K562 (cell line): ENCODE data around the gene CNOT11. TPM values are rescaled to one million over a fixed set of nuclear protein-coding genes. Genes with fewer than 3 reads are reported as not detected.

Experiments used
- ATAC-seq: fragments of 200-7000 bp; cut with Tn5 transposase; 3 replicates; pipeline ENCODE4 v1.9.1; 2020; ENCODE audit warnings: moderate library complexity
- BruUV-seq: library from RNA; stranded (reverse); fragments of 400-500 nt; replicated peaks from 2 replicates; lab custom pipeline; 2021; lab: Mats Ljungman, UMichigan
- CTCF ChIA-PET: fragments of 300-600 bp; formaldehyde crosslinking; extraction: SDS; loops from one replicate; lab custom pipeline; 2021; ENCODE audit warnings: low intra/inter-chr PET ratio; lab: Yijun Ruan, JAX
- POLR2A ChIA-PET: fragments of 300-600, 350-650 bp; sonication (Branson Sonifier 250); formaldehyde crosslinking; extraction: SDS; loops from one replicate; lab custom pipeline; 2021; ENCODE audit warnings: antibody characterized with exemption, inconsistent platforms; lab: Yijun Ruan, JAX
- DNase-seq, 4 experiments: peaks; one replicate each; pipeline versions ENCODE4 v3.0.0 to v3.0.0-alpha.2; 2011 to 2018; ENCODE audit warnings: low spot score in 3 of 4, mixed read lengths in 3 of 4; ENCODE audit errors: extremely low read depth in 1 of 4
- FAIRE-seq: peaks from 2 replicates; lab custom pipeline; 2011; peaks lifted over from hg19 to GRCh38; lab: Jason Lieb, UNC
- H2AFZ ChIP-seq: 2 replicates; pipeline ENCODE4 v1.6.0; 2011; ENCODE audit warnings: low read depth, low read length, control low read depth, inconsistent platforms
- H3K27ac ChIP-seq: fragments of 200-600 bp; 3 replicates; pipeline ENCODE4 v1.8.0; 2011; ENCODE audit warnings: low read depth, mild to moderate bottlenecking, control low read depth, inconsistent platforms, low read length, moderate library complexity, mixed read lengths; ENCODE audit errors: extremely low read depth
- H3K27me3 ChIP-seq, 2 experiments: fragments of 300-600 bp in 1 of 2; 2 replicates in 1 of 2; 3 replicates in 1 of 2; pipeline versions ENCODE4 v1.6.0 to v1.8.0; 2011; ENCODE audit warnings: inconsistent platforms in 2 of 2, low read length in 2 of 2, mild to moderate bottlenecking in 1 of 2, mixed read lengths in 1 of 2, moderate library complexity in 1 of 2; ENCODE audit not compliant: control insufficient read depth in 2 of 2, insufficient read depth in 2 of 2
- H3K36me3 ChIP-seq: fragments of 300-600 bp; 3 replicates; pipeline ENCODE4 v1.8.0; 2011; ENCODE audit warnings: mild to moderate bottlenecking, low read length, inconsistent platforms; ENCODE audit not compliant: control insufficient read depth, insufficient read depth
- H3K4me1 ChIP-seq, 2 experiments: fragments of 200-600 bp in 1 of 2; replicated peaks in 1 of 2; 2 replicates in 1 of 2; 3 replicates in 1 of 2; pipeline versions ENCODE4 v1.5.1 to v1.8.0; 2011; ENCODE audit warnings: inconsistent platforms in 2 of 2, low read length in 2 of 2, mild to moderate bottlenecking in 1 of 2, mixed read lengths in 1 of 2, moderate library complexity in 1 of 2; ENCODE audit not compliant: control insufficient read depth in 2 of 2, insufficient read depth in 2 of 2
- H3K4me2 ChIP-seq: 2 replicates; pipeline ENCODE4 v1.6.1; 2011; ENCODE audit warnings: low read length, control low read depth, inconsistent platforms, mixed read lengths; ENCODE audit not compliant: insufficient read depth
- H3K4me3 ChIP-seq: fragments of 200-600 bp; sonication (generic), shearing (Covaris generic); 2 replicates; pipeline ENCODE4 v1.5.1; 2016; ENCODE audit warnings: control low read depth, inconsistent platforms
- H3K79me2 ChIP-seq: fragments of 200-600 bp; 3 replicates; pipeline ENCODE4 v1.8.0; 2011; ENCODE audit warnings: low read length, inconsistent platforms; ENCODE audit not compliant: control insufficient read depth, insufficient read depth
- H3K9ac ChIP-seq, 2 experiments: 2 replicates each; pipeline versions ENCODE4 v1.6.0 to v1.6.1; 2011; ENCODE audit warnings: low read depth in 2 of 2, low read length in 2 of 2, control low read depth in 1 of 2, inconsistent platforms in 1 of 2, mild to moderate bottlenecking in 1 of 2, mixed read lengths in 1 of 2; ENCODE audit not compliant: insufficient read depth in 1 of 2
- H3K9me1 ChIP-seq: one replicate; pipeline ENCODE4 v1.6.0; 2011; ENCODE audit warnings: inconsistent platforms, mild to moderate bottlenecking, low read length, moderate library complexity; ENCODE audit not compliant: control insufficient read depth, insufficient read depth
- H3K9me3 ChIP-seq: replicated peaks from 2 replicates; pipeline ENCODE4 v1.5.1; 2011; ENCODE audit warnings: low read depth, low read length, inconsistent platforms; ENCODE audit not compliant: control insufficient read depth, insufficient read depth
- H4K20me1 ChIP-seq: replicated peaks from 2 replicates; pipeline ENCODE4 v1.6.1; 2011; ENCODE audit warnings: low read length, inconsistent platforms, mixed read lengths; ENCODE audit not compliant: control insufficient read depth, insufficient read depth
- ADNP ChIP-seq: fragments of 200-800 bp; sonication (Bioruptor generic); IDR thresholded peaks from 2 replicates; pipeline ENCODE4 v1.6.1; 2016; ENCODE audit warnings: missing genetic modification characterization, missing compliant biosample characterization
- CEBPB ChIP-seq: fragments of 450-650 bp; IDR thresholded peaks from 2 replicates; pipeline ENCODE4 v1.6.1; 2016; ENCODE audit warnings: missing genetic modification characterization, missing compliant biosample characterization
- CEBPG ChIP-seq, 3 experiments: fragments of 200-800 bp in 1 of 3; sonication (Bioruptor generic) in 1 of 3; sonication (generic) in 1 of 3; formaldehyde crosslinking in 1 of 3; IDR thresholded peaks in 2 of 3; conservative IDR thresholded peaks in 1 of 3; 2 replicates each; pipeline versions ENCODE4 v1.6.1 to v1.8.0; 2016 to 2022; ENCODE audit warnings: missing compliant biosample characterization in 2 of 3, missing genetic modification characterization in 2 of 3, mild to moderate bottlenecking in 1 of 3, missing genetic modification reagents in 1 of 3
- JUN ChIP-seq, 2 experiments: sonication (generic) in 1 of 2; formaldehyde crosslinking in 1 of 2; IDR thresholded peaks; 2 replicates each; pipeline versions ENCODE4 v1.6.1 to v1.8.0; 2012 to 2022; ENCODE audit warnings: borderline replicate concordance in 2 of 2, mild to moderate bottlenecking in 2 of 2, improper control_type of control experiment in 1 of 2, low read depth in 1 of 2, low read length in 1 of 2, missing genetic modification reagents in 1 of 2
- KLF16 ChIP-seq: IDR thresholded peaks from 2 replicates; pipeline ENCODE4 v1.6.1; 2016; ENCODE audit warnings: antibody characterized with exemption
- SRSF7 ChIP-seq: fragments of 200-400 bp; formaldehyde crosslinking; optimal IDR thresholded peaks from 2 replicates; pipeline ENCODE3; 2017; ENCODE audit warnings: mild to moderate bottlenecking, low read depth, low read length
- ZNF696 ChIP-seq: fragments of 250-450 bp; sonication (Bioruptor Pico); conservative IDR thresholded peaks from 2 replicates; pipeline ENCODE4 v1.4.0; 2020; ENCODE audit warnings: mild to moderate bottlenecking, moderate library complexity
- WGBS: fragments of 100-300 bp; shearing (Covaris generic); methylation state at CpG from one replicate; pipeline ENCODE4 v1.1.6; 2016; ENCODE audit warnings: low coverage, mixed read lengths; ENCODE audit not compliant: insufficient coverage; ENCODE audit errors: missing lambda C conversion rate; 5-methylcytosine and 5-hydroxymethylcytosine counted together
- in situ Hi-C: fragments of 300-500 bp; cut with MboI; formaldehyde crosslinking; loops from 4 replicates; pipeline ENCODE4 v1.15.0; 2018; ENCODE audit warnings: inconsistent platforms, mixed read lengths
- intact Hi-C: fragments of 100-400 bp; cut with micrococcal nuclease; formaldehyde crosslinking; loops from 2 replicates; pipeline ENCODE4 v1.14.2; 2022
- polyA plus RNA-seq, 8 experiments: library from polyadenylated mRNA; depleted of rRNA in 4 of 8; stranded (reverse) in 5 of 8; unstranded in 3 of 8; fragments of >200 nt; fragmentation: Nextera tagmentation in 2 of 8; fragmentation: Illumina TruSeq in 1 of 8; extraction: Ambion mirVana in 2 of 8; extraction: Trizol in 1 of 8; gene quantifications; 2 replicates each; pipeline versions ENCODE4 v1.2.1 to v1.2.3, GENCODE V29; 2011 to 2014; ENCODE audit warnings: inconsistent platforms in 1 of 8, missing spikeins in 1 of 8
- total RNA-seq, 7 experiments: library from RNA; depleted of rRNA in 6 of 7; stranded (reverse); fragments of >200 nt in 6 of 7; fragmentation: Illumina TruSeq in 2 of 7; extraction: Trizol in 2 of 7; gene quantifications; 2 replicates each; pipeline versions ENCODE4 v1.2.1 to v1.2.3, GENCODE V29; 2011 to 2021; ENCODE audit warnings: low replicate concordance in 1 of 7

CNOT11 gene
- total and polyA plus RNA-seq, 9 of the 15 experiments (the other 6 are each of a cell fraction or from before 2014, with no cell fraction given), result 12.7 to 163 (median 64.2) TPM

DNA sequence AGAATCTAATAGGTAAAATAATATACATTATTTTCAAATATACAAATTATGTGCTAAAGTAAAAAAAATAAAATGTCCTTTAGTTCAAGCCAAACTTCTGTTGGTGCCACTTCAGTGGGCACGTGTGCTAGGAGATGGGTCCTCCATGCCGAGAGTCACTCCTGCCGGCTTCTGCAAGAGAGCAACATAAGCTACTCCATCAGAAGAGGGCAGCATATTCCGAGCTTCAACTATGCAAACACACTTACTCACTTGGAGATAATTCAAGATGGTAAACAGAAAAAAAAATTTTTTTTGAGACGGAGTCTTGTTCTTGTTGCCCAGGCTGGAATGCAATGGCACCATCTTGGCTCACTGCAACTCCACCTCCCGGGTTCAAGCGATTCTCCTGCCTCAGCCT is 24.4 kb downstream of the CNOT11 start:
- Histone ChIP-seq H3K27ac (no peak overlapping the region), H3K4me3 (no peak overlapping the region), H3K9me3 (no peaks in the 10 kb centered on the region), H4K20me1 (no peaks in the 10 kb centered on the region), H3K9ac (no peak overlapping the region), H3K4me2 (no peak overlapping the region), H3K4me1 (no peaks in the 10 kb centered on the region), H3K79me2 (no peaks in the 10 kb centered on the region), H3K27me3 (no peaks in the 10 kb centered on the region), H3K36me3 (peaks cover 83% of the 10 kb centered on the region), H3K9me1 (no peaks in the 10 kb centered on the region), H2AFZ (no peak overlapping the region)
- ChIA-PET POLR2A (interaction anchor here (0.9 to 1.0 kb wide), 2 partner anchors 11 to 24 kb away, joined by 3 read pairs; no protein-coding TSS in a partner anchor), CTCF (no interaction called here)
- DNase-seq (no peak), FAIRE-seq (no peak), ATAC-seq (no peak)
- in situ Hi-C loops, result no loop called here
- no peak for TF ChIP-seq JUN (IDR thresholded peaks at IDR 0.05; ENCODE audit: borderline replicate concordance, low read depth, low read length)
- TF ChIP-seq JUN (CRISPR knock-in tag; IDR thresholded peaks at IDR 0.05; ENCODE audit: borderline replicate concordance), result no peak
- no peak for TF ChIP-seq ZNF696 (CRISPR knock-in tag)
- TF ChIP-seq ADNP (tag), result no peak
- intact Hi-C loops, result no loop called here
- WGBS, result 82% methylated on average over 6 of the region's 7 CpGs
- BruUV-seq, result no TSS peak

DNA sequence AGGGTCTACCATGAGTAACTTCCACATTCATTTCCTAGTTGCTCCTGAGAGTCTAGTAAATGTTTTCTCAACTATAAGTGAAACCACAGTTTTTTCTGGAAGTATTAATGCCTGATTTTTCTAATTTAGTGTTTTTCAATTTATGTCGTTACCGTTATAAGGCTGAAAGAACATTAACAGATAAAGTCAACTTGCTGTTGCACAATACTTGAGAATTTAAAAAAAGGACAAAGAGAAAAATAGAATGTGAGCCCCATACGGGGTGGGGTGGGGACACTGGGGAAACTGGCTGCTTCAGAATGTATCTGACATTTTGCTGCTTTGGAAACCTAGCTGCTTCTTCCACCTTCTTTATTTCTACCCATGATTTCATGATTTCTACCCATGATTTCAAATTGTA is 26.2 kb downstream of the CNOT11 start:
- 69% methylated on average over 3 of the region's 3 CpGs for WGBS
- ATAC-seq (no peak), FAIRE-seq (no peak), DNase-seq (no peak)
- Histone ChIP-seq H3K4me2 (no peak overlapping the region), H3K4me3 (no peak overlapping the region), H3K79me2 (no peaks in the 10 kb centered on the region), H2AFZ (no peak overlapping the region), H3K27ac (no peak overlapping the region), H3K4me1 (no peaks in the 10 kb centered on the region), H3K27me3 (no peaks in the 10 kb centered on the region), H3K9me3 (no peaks in the 10 kb centered on the region), H4K20me1 (no peaks in the 10 kb centered on the region), H3K9me1 (no peaks in the 10 kb centered on the region), H3K36me3 (peaks cover 83% of the 10 kb centered on the region), H3K9ac (no peak overlapping the region)
- intact Hi-C loops, result no loop called here
- ChIA-PET POLR2A (interaction anchor here (1.2 kb wide), 1 partner anchor 30 kb away, joined by 3 read pairs; the partner anchor contains the start of gene RNF149), CTCF (no interaction called here)
- BruUV-seq, result no TSS peak
- TF ChIP-seq KLF16 (no peak), CEBPG (CRISPR knock-in tag; IDR thresholded peaks at IDR 0.05) (no peak), CEBPG (tag; conservative IDR thresholded peaks at IDR 0.05 in 1 of 2, IDR thresholded peaks at IDR 0.05 in 1 of 2) (peak in 1 of 2 experiments; percentile 72; a peak in 2 of 4 replicates), CEBPB (tag) (peak; percentile 61), SRSF7 (no peak)
- in situ Hi-C loops, result no loop called here
